ENCODE measurements around the gene CASZ1. TPM values are rescaled to one million over a fixed set of nuclear protein-coding genes. Genes with fewer than 3 reads are reported as not detected.

CASZ1 gene
- total and polyA plus RNA-seq, 2 experiments from 2014 or later = 6.2 to 6.7 TPM

GRCh38 chr1:10832703-10833102, 36.3 kb upstream of the CASZ1 start (continued):
- TF ChIP-seq CTCF (conservative IDR thresholded peaks at IDR 0.05; ENCODE audit: low read depth in 2 of 2) = no peak
- TF ChIP-seq STAT1 (IDR thresholded peaks at IDR 0.05; ENCODE audit: unreplicated experiment) = no peak

GRCh38 chr1:10830961-10831668, 34.7 kb upstream of the CASZ1 start:
- Histone ChIP-seq H4K20me1 (replicated peaks; ENCODE audit: insufficient read depth) (no peaks in the 10 kb centered on the region), H3K4me3 (no peak overlapping the region), H3K27me3 (ENCODE audit: insufficient read depth) (no peaks in the 10 kb centered on the region), H3K36me3 (ENCODE audit: insufficient read depth) (no peaks in the 10 kb centered on the region), H3K4me2 (no peak overlapping the region), H3K4me1 (ENCODE audit: insufficient read depth) (peaks cover 15% of the 10 kb centered on the region), H3K9me2 (ENCODE audit: insufficient read depth) (no peaks in the 10 kb centered on the region), H3F3A (replicated peaks; ENCODE audit: low read depth) (no peaks in the 10 kb centered on the region), H2AFZ (no peak overlapping the region), H3K27ac (ENCODE audit: low read depth) (no peak overlapping the region), H3K79me2 (replicated peaks; ENCODE audit: insufficient read depth) (no peaks in the 10 kb centered on the region)
- H3K4me3 Mint-ChIP-seq = no peak overlapping the region
- DNase-seq (ENCODE audit: low spot score) (no peak), ATAC-seq (no peak)
- H3K4me1 Mint-ChIP-seq = peaks cover 18% of the 10 kb centered on the region
- peaks cover 24% of the 10 kb centered on the region for H3K27me3 Mint-ChIP-seq (ENCODE audit: insufficient read depth, low read depth, poor library complexity)
- H3K36me3 Mint-ChIP-seq (ENCODE audit: low read depth) = no peaks in the 10 kb centered on the region; the same call in 2 of the 3 replicates
- H3K9me3 Mint-ChIP-seq = no peaks in the 10 kb centered on the region
- TF ChIP-seq CTCF (conservative IDR thresholded peaks at IDR 0.05; ENCODE audit: low read depth in 2 of 2) (no peak), ZNF462 (CRISPR knock-in tag; IDR thresholded peaks at IDR 0.05) (no peak), JUNB (IDR thresholded peaks at IDR 0.05; ENCODE audit: unreplicated experiment) (no peak), NANOG (IDR thresholded peaks at IDR 0.05; ENCODE audit: borderline replicate concordance) (no peak), ZNF331 (CRISPR knock-in tag; IDR thresholded peaks at IDR 0.05; ENCODE audit: low read depth) (no peak)
- no peak overlapping the region for H3K27ac Mint-ChIP-seq
